Sigmoid colon (tissue), 4 donors: ENCODE measurements around the gene MR1.

Experiments used
- POLR2A ChIP-seq, 2 donors: fragments of 450-650 bp; IDR thresholded peaks; one replicate each; pipeline ENCODE4 v1.6.1; 2016; ENCODE audit warnings: antibody characterized with exemption in 2 of 2, mild to moderate bottlenecking in 2 of 2, moderate library complexity in 2 of 2
- POLR2AphosphoS5 ChIP-seq, 4 donors: sonication (generic); formaldehyde crosslinking; IDR thresholded peaks; one replicate each; pipeline ENCODE4 v1.6.1; 2017; ENCODE audit warnings: antibody characterized with exemption in 4 of 4
- TF ChIP-seq, protein P1 (sequence below), 4 experiments: fragments of 450-650 bp in 3 of 4; fragments of 200-600 bp in 1 of 4; IDR thresholded peaks; one replicate each; pipeline ENCODE4 v1.5.1; 2016 to 2019; ENCODE audit warnings: antibody characterized with exemption in 4 of 4, mild to moderate bottlenecking in 3 of 4, moderate library complexity in 2 of 4

DNA sequence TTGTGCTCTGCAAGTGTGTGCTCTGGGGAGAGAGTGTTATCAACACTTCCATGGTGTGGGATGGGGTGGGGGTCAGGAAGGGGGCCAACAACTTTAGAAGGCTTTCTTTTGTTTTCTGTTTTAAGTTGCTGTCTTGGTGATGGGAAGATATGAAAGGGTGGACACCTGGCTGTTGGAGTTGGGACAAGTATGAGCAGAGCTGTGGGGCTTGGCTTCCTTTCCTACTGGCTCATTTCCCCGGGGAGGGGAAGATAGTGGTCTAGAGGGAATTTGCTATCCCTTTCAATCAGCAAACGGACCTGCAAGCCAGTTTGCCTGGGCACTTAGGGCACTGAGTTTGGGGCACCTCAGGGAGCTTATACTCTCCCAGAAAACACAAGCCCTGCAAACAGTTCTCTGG lies 73.9 kb downstream of the MR1 start:
- TF ChIP-seq POLR2A (IDR thresholded peaks at IDR 0.05) (no peak), POLR2AphosphoS5 (IDR thresholded peaks at IDR 0.05) (no peak)
- TF ChIP-seq, protein P1, sequence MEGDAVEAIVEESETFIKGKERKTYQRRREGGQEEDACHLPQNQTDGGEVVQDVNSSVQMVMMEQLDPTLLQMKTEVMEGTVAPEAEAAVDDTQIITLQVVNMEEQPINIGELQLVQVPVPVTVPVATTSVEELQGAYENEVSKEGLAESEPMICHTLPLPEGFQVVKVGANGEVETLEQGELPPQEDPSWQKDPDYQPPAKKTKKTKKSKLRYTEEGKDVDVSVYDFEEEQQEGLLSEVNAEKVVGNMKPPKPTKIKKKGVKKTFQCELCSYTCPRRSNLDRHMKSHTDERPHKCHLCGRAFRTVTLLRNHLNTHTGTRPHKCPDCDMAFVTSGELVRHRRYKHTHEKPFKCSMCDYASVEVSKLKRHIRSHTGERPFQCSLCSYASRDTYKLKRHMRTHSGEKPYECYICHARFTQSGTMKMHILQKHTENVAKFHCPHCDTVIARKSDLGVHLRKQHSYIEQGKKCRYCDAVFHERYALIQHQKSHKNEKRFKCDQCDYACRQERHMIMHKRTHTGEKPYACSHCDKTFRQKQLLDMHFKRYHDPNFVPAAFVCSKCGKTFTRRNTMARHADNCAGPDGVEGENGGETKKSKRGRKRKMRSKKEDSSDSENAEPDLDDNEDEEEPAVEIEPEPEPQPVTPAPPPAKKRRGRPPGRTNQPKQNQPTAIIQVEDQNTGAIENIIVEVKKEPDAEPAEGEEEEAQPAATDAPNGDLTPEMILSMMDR (IDR thresholded peaks at IDR 0.05), result no peak
